OCI-LY7 (cell line): Measurements from ENCODE around the gene ZC2HC1C. TPM values are rescaled to one million over a fixed set of nuclear protein-coding genes. Genes with fewer than 3 reads are reported as not detected.

Source experiments
- BruUV-seq: library from RNA; stranded (reverse); fragments of 400-500 nt; replicated peaks from 2 replicates; lab custom pipeline; 2021; lab: Mats Ljungman, UMichigan
- CTCF ChIA-PET: fragments of 300-600 bp; sonication (Branson Sonifier 250); formaldehyde crosslinking; loops from one replicate; lab custom pipeline; 2022; ENCODE audit warnings: antibody characterized with exemption; ENCODE audit not compliant: unreplicated experiment; lab: Charles Lee
- POLR2A ChIA-PET: fragments of 300-600 bp; sonication (Branson Sonifier 250); formaldehyde crosslinking; loops from one replicate; lab custom pipeline; 2022; ENCODE audit warnings: antibody characterized with exemption; lab: Charles Lee
- DNase-seq: peaks from one replicate; pipeline ENCODE4 v3.0.0-alpha.2; 2015; ENCODE audit warnings: low spot score
- H2AFZ ChIP-seq: fragments of 200-600 bp; sonication (generic), shearing (Covaris generic); 2 replicates; pipeline ENCODE4 v1.6.1; 2014; ENCODE audit warnings: mild to moderate bottlenecking, antibody characterized with exemption, low read length, moderate library complexity
- H3K27ac ChIP-seq: fragments of 200-600 bp; sonication (generic); 2 replicates; pipeline ENCODE4 v1.5.1; 2014; ENCODE audit warnings: mixed run types, low read depth, mild to moderate bottlenecking, moderate library complexity, low read length, inconsistent platforms; ENCODE audit not compliant: poor library complexity, severe bottlenecking
- H3K36me3 ChIP-seq: fragments of 200-600 bp; sonication (generic); 2 replicates; pipeline ENCODE4 v1.6.1; 2014; ENCODE audit warnings: mild to moderate bottlenecking, antibody characterized with exemption, low read length, moderate library complexity, mixed read lengths; ENCODE audit not compliant: insufficient read depth
- H3K4me1 ChIP-seq: fragments of 200-600 bp; sonication (generic); 2 replicates; pipeline ENCODE4 v1.5.1; 2014; ENCODE audit warnings: mild to moderate bottlenecking, low read length; ENCODE audit not compliant: insufficient read depth, poor library complexity, severe bottlenecking
- H3K4me2 ChIP-seq: fragments of 200-600 bp; sonication (generic); 2 replicates; pipeline ENCODE4 v1.6.1; 2014; ENCODE audit warnings: mild to moderate bottlenecking, low read length
- H3K4me3 ChIP-seq: fragments of 200-600 bp; sonication (generic); 2 replicates; pipeline ENCODE4 v1.5.1; 2014; ENCODE audit warnings: mild to moderate bottlenecking, low read depth, low read length; ENCODE audit not compliant: poor library complexity, severe bottlenecking
- H3K79me2 ChIP-seq: fragments of 200-600 bp; sonication (generic); 2 replicates; pipeline ENCODE4 v1.6.1; 2016; ENCODE audit warnings: low read depth, mild to moderate bottlenecking, low read length, moderate library complexity, mixed read lengths; ENCODE audit not compliant: insufficient read depth
- H3K9me2 ChIP-seq: fragments of 200-600 bp; sonication (generic); 2 replicates; pipeline ENCODE4 v1.6.1; 2016; ENCODE audit warnings: mild to moderate bottlenecking, low read length, mixed read lengths; ENCODE audit not compliant: insufficient read depth
- H3K9me3 ChIP-seq: fragments of 200-600 bp; sonication (generic); 2 replicates; pipeline ENCODE4 v1.6.1; 2014; ENCODE audit warnings: mild to moderate bottlenecking, mixed run types, low read length, mixed read lengths
- H4K20me1 ChIP-seq: fragments of 200-600 bp; sonication (generic); 2 replicates; pipeline ENCODE4 v1.6.1; 2014; ENCODE audit warnings: mild to moderate bottlenecking, antibody characterized with exemption, low read length, moderate library complexity, mixed read lengths; ENCODE audit not compliant: insufficient read depth
- EZH2phosphoT487 ChIP-seq: fragments of 200-600 bp; sonication (generic); IDR thresholded peaks from 2 replicates; pipeline ENCODE4 v1.6.1; 2018; ENCODE audit warnings: low read depth, borderline replicate concordance, mild to moderate bottlenecking, mixed run types, antibody characterized with exemption, low read length, moderate library complexity, mixed read lengths
- intact Hi-C: fragments of 100-400 bp; cut with micrococcal nuclease; formaldehyde crosslinking; loops from one replicate; pipeline ENCODE4 v1.10.0; 2022; ENCODE audit not compliant: unreplicated experiment
- total RNA-seq, 2 experiments: library from RNA; depleted of rRNA in 1 of 2; stranded (reverse); fragments of >200 nt in 1 of 2; shearing (Covaris generic) in 1 of 2; gene quantifications; 2 replicates each; pipeline ENCODE4 v1.2.3, GENCODE V29; 2014 to 2022
- TF ChIP-seq, protein P1 (sequence below): fragments of 200-600 bp; sonication (generic); conservative IDR thresholded peaks from 2 replicates; pipeline ENCODE4 v1.5.1; 2014; ENCODE audit warnings: mild to moderate bottlenecking, antibody characterized with exemption, low read length, moderate library complexity, mixed read lengths

The ZC2HC1C gene
- total RNA-seq, 2 experiments from 2014 or later, result 3.4 to 3.7 TPM

DNA sequence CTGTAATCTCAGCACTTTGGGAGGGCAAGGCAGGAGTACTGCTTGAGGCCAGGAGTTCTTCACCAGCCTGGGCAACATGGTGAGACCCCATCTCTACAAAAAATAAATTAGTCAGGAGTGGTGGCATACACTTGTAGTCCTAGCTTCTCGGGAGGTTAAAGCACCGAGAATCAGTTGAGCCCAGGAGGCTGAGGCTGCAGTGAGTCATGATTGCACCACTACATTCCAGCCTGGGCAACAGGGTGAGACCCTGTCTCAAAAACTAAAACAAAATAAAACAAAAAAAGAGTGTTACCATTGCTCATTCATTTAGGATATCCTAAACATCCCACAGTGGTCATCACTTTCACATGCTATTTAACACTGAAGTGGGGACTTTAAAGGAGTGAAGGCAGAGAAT, 49.6 kb downstream of the ZC2HC1C start:
- TF ChIP-seq, protein P1, sequence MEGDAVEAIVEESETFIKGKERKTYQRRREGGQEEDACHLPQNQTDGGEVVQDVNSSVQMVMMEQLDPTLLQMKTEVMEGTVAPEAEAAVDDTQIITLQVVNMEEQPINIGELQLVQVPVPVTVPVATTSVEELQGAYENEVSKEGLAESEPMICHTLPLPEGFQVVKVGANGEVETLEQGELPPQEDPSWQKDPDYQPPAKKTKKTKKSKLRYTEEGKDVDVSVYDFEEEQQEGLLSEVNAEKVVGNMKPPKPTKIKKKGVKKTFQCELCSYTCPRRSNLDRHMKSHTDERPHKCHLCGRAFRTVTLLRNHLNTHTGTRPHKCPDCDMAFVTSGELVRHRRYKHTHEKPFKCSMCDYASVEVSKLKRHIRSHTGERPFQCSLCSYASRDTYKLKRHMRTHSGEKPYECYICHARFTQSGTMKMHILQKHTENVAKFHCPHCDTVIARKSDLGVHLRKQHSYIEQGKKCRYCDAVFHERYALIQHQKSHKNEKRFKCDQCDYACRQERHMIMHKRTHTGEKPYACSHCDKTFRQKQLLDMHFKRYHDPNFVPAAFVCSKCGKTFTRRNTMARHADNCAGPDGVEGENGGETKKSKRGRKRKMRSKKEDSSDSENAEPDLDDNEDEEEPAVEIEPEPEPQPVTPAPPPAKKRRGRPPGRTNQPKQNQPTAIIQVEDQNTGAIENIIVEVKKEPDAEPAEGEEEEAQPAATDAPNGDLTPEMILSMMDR, result no peak
- no peak for TF ChIP-seq EZH2phosphoT487
- no peak for DNase-seq
- Histone ChIP-seq H3K36me3 (peaks cover 71% of the 10 kb centered on the region), H3K4me3 (no peak overlapping the region), H3K9me2 (no peaks in the 10 kb centered on the region), H4K20me1 (no peaks in the 10 kb centered on the region), H3K4me1 (no peaks in the 10 kb centered on the region), H3K4me2 (no peak overlapping the region), H3K9me3 (no peaks in the 10 kb centered on the region), H2AFZ (no peak overlapping the region), H3K27ac (no peak overlapping the region), H3K79me2 (no peaks in the 10 kb centered on the region)
- CTCF ChIA-PET, result no interaction called here
- BruUV-seq, result no TSS peak
- intact Hi-C loops, result no loop called here
- POLR2A ChIA-PET, result interaction anchor here (0.6 to 1.0 kb wide), 2 partner anchors 14 to 247 kb away, joined by 3 read pairs; no protein-coding TSS in a partner anchor

DNA sequence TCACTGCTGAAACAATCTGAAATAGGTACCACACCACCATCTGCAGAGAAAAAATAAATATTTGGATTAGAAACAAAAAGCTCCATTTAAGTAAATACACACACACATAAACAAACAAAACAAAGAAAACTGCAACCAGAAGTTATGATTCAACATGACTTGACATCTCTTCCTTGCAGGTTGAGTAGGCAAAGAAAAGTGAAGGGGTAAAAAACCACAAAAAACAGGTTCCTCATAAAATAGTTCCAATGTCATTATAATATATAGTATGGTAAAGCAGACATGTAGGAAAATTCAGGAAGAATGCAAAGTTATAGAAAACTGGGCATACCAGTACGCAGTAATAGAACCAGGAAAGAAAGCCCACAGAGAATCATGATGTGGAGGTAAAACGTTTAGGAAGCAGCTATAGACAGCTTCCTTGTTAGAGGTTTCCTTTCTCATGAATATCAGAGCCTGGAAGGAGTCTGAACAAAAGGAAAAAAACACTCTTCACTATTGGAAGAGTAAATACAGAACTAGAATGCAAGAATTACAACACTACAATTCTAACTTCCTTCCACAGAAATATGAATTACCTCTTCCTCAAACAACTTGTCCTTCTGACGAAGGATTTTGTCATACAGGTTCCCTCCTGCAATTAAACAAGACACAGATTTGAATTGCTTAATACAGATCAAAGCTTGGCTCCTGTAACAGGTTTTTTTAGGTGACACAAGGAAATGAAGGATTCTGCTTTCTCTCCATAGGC, 51.3 kb downstream of the ZC2HC1C start:
- H3K27ac ChIP-seq, result no peak overlapping the region
- ChIA-PET CTCF (interaction anchor here (0.7 kb wide), 1 partner anchor 469 kb away, joined by 3 read pairs; no protein-coding TSS in a partner anchor), POLR2A (interaction anchor here (0.7 kb wide), 1 partner anchor 376 kb away, joined by 3 read pairs; no protein-coding TSS in a partner anchor)
- H4K20me1 ChIP-seq, result peaks cover 7% of the 10 kb centered on the region; the same call in 1 of the 2 replicates
- no peaks in the 10 kb centered on the region for H3K9me3 ChIP-seq
- H3K36me3 ChIP-seq, result peaks cover 64% of the 10 kb centered on the region
- H3K79me2 ChIP-seq, result peaks cover 10% of the 10 kb centered on the region
- intact Hi-C loops, result no loop called here
- BruUV-seq, result no TSS peak
- H3K4me1 ChIP-seq, result peaks cover 10% of the 10 kb centered on the region
- no peak overlapping the region for H3K4me2 ChIP-seq
- TF ChIP-seq, protein P1, result no peak
- TF ChIP-seq EZH2phosphoT487, result no peak
- no peak overlapping the region for H3K4me3 ChIP-seq
- DNase-seq, result no peak
- H2AFZ ChIP-seq, result no peak overlapping the region
- H3K9me2 ChIP-seq, result no peaks in the 10 kb centered on the region

DNA sequence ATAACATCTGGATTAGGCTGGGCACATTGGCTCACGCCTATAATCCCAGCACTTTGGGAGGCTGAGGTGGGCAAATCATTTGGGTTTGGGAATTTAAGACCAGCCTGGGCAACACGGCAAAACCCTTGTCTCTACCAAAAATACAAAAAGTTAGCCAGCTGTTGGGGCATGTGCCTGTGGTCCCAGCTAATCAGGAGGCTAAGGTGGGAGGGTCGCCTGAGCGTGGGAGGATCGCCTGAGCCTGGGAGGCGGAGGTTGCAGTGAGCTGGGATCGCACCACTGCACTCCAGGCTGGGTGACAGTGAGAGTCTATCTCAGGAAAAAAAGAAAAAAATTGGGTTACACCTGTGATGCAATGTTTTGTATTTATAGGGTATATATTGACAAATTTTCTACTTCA, 52.1 kb downstream of the ZC2HC1C start:
- Histone ChIP-seq H3K4me3 (no peak overlapping the region), H3K79me2 (peaks cover 18% of the 10 kb centered on the region), H3K27ac (no peak overlapping the region), H4K20me1 (peaks cover 11% of the 10 kb centered on the region; the same call in 1 of the 2 replicates), H3K4me1 (peaks cover 13% of the 10 kb centered on the region), H3K9me2 (no peaks in the 10 kb centered on the region), H3K36me3 (peaks cover 57% of the 10 kb centered on the region), H2AFZ (no peak overlapping the region), H3K9me3 (no peaks in the 10 kb centered on the region), H3K4me2 (no peak overlapping the region)
- no peak for DNase-seq
- no TSS peak for BruUV-seq
- TF ChIP-seq, protein P1, result no peak
- TF ChIP-seq EZH2phosphoT487, result no peak
- intact Hi-C loops, result no loop called here
- ChIA-PET POLR2A (no interaction called here), CTCF (interaction anchor here (0.7 kb wide), 1 partner anchor 470 kb away, joined by 3 read pairs; no protein-coding TSS in a partner anchor)
